DND-41 (cell line): ENCODE results near the gene PCCB.

Experiments used
- EZH2 ChIP-seq: IDR thresholded peaks from 3 replicates; pipeline ENCODE4 v1.6.1; 2012; ENCODE audit warnings: borderline replicate concordance, low read depth, mild to moderate bottlenecking, moderate library complexity, low read length, inconsistent platforms; ENCODE audit not compliant: severe bottlenecking
- TF ChIP-seq, protein P1 (sequence below): IDR thresholded peaks from 2 replicates; pipeline ENCODE4 v1.5.1; 2012; ENCODE audit warnings: borderline replicate concordance, low read length, moderate library complexity, mild to moderate bottlenecking; ENCODE audit not compliant: poor library complexity, severe bottlenecking; ENCODE audit errors: extremely low read depth

DNA sequence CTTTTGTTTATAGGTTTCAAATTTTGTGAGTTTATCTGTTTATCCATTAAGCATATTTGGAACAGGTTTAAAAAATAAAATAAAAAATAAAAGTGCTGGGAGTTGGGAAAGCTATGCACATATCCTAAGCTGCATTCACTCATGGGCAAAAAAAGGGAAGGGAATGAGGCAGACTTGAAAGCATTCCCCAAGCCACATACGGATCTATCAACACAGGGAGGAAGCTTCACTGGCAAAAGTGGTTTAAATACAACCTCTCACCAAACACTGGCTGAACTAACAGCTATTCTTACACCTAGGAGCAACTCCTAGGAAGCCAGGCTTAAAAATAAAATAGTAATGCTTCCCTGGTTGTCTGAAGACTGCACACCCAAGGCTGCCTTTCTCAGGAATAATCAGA is 101.2 kb downstream of the PCCB start:
- TF ChIP-seq EZH2, result no peak
- TF ChIP-seq, protein P1, sequence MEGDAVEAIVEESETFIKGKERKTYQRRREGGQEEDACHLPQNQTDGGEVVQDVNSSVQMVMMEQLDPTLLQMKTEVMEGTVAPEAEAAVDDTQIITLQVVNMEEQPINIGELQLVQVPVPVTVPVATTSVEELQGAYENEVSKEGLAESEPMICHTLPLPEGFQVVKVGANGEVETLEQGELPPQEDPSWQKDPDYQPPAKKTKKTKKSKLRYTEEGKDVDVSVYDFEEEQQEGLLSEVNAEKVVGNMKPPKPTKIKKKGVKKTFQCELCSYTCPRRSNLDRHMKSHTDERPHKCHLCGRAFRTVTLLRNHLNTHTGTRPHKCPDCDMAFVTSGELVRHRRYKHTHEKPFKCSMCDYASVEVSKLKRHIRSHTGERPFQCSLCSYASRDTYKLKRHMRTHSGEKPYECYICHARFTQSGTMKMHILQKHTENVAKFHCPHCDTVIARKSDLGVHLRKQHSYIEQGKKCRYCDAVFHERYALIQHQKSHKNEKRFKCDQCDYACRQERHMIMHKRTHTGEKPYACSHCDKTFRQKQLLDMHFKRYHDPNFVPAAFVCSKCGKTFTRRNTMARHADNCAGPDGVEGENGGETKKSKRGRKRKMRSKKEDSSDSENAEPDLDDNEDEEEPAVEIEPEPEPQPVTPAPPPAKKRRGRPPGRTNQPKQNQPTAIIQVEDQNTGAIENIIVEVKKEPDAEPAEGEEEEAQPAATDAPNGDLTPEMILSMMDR, result no peak
